ENCODE measurements around the gene PMPCB.

The PMPCB gene

GRCh38 chr7:103344453-103345149, 47.4 kb downstream of the PMPCB start, which contains the start of gene DNAJC2:
TSS of gene DNAJC2 (minus strand) at chr7:103344767. CDS start at chr7:103344622, 145 bp downstream.
- Histone ChIP-seq H3K9me3 (ENCODE audit: insufficient read depth, low read depth, low read length) (no peaks in the 10 kb centered on the region), H3K27me3 (ENCODE audit: insufficient read depth, low read length, poor library complexity, severe bottlenecking) (no peaks in the 10 kb centered on the region), H4K20me1 (ENCODE audit: insufficient read depth, low read length, poor library complexity, severe bottlenecking) (peaks cover 37% of the 10 kb centered on the region), H3K4me2 (ENCODE audit: low read depth, low read length, poor library complexity, severe bottlenecking) (peak within 1 kb of the TSS; percentile 90), H3K4me3 (ENCODE audit: low read length, poor library complexity, severe bottlenecking) (peak within 1 kb of the TSS; percentile 89), H3K4me1 (ENCODE audit: insufficient read depth, low read length, poor library complexity, severe bottlenecking) (peaks cover 46% of the 10 kb centered on the region), H3K9ac (ENCODE audit: low read depth, low read length, poor library complexity, severe bottlenecking) (peak within 1 kb of the TSS; percentile 86), H3K79me2 (ENCODE audit: insufficient read depth, low read length) (peaks cover 78% of the 10 kb centered on the region), H3F3A (ENCODE audit: low read depth) (no peaks in the 10 kb centered on the region), H2AFZ (ENCODE audit: low read length) (peak within 1 kb of the TSS; percentile 100), H3K9me2 (replicated peaks; ENCODE audit: low read depth, low read length) (no peaks in the 10 kb centered on the region), H3K36me3 (ENCODE audit: insufficient read depth, low read length) (peaks cover 5% of the 10 kb centered on the region; the same call in 1 of the 2 replicates)
- TF ChIP-seq EZH2phosphoT487 (IDR thresholded peaks at IDR 0.05; ENCODE audit: borderline replicate concordance) = no peak

DNA sequence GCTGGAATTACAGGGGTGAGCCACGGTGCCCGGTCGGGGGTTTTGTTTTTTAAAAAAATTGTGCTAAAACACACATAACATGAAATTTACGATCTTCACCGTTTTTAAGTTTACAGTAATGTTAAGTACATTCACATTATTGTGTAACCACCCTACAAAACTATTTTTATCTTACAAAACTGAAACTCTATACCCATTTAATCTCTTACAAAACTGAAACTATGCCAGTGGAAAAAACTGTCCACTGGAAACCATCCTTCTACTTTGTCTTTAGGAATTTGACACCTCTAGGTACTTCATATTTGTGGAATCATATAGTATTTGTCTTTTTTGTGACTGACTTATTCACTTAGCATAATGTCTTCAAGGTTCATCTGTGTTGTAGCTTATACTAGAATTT, 49.2 kb downstream of the PMPCB start:
- Histone ChIP-seq H3K27me3 (ENCODE audit: insufficient read depth, low read length, poor library complexity, severe bottlenecking) (no peaks in the 10 kb centered on the region), H3K36me3 (ENCODE audit: insufficient read depth, low read length) (no peaks in the 10 kb centered on the region), H3K9ac (ENCODE audit: low read depth, low read length, poor library complexity, severe bottlenecking) (no peak overlapping the region), H3K9me2 (replicated peaks; ENCODE audit: low read depth, low read length) (no peaks in the 10 kb centered on the region), H4K20me1 (ENCODE audit: insufficient read depth, low read length, poor library complexity, severe bottlenecking) (peaks cover 41% of the 10 kb centered on the region), H3F3A (ENCODE audit: low read depth) (no peaks in the 10 kb centered on the region), H3K79me2 (ENCODE audit: insufficient read depth, low read length) (peaks cover 79% of the 10 kb centered on the region), H2AFZ (ENCODE audit: low read length) (no peak overlapping the region), H3K4me1 (ENCODE audit: insufficient read depth, low read length, poor library complexity, severe bottlenecking) (peaks cover 49% of the 10 kb centered on the region), H3K9me3 (ENCODE audit: insufficient read depth, low read depth, low read length) (no peaks in the 10 kb centered on the region), H3K4me2 (ENCODE audit: low read depth, low read length, poor library complexity, severe bottlenecking) (peak overlapping the region; percentile 87), H3K4me3 (ENCODE audit: low read length, poor library complexity, severe bottlenecking) (peak overlapping the region; percentile 95)
- no peak for TF ChIP-seq EZH2phosphoT487 (IDR thresholded peaks at IDR 0.05; ENCODE audit: borderline replicate concordance)
- TF ChIP-seq, protein P1, sequence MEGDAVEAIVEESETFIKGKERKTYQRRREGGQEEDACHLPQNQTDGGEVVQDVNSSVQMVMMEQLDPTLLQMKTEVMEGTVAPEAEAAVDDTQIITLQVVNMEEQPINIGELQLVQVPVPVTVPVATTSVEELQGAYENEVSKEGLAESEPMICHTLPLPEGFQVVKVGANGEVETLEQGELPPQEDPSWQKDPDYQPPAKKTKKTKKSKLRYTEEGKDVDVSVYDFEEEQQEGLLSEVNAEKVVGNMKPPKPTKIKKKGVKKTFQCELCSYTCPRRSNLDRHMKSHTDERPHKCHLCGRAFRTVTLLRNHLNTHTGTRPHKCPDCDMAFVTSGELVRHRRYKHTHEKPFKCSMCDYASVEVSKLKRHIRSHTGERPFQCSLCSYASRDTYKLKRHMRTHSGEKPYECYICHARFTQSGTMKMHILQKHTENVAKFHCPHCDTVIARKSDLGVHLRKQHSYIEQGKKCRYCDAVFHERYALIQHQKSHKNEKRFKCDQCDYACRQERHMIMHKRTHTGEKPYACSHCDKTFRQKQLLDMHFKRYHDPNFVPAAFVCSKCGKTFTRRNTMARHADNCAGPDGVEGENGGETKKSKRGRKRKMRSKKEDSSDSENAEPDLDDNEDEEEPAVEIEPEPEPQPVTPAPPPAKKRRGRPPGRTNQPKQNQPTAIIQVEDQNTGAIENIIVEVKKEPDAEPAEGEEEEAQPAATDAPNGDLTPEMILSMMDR (conservative IDR thresholded peaks at IDR 0.05; ENCODE audit: low read length) = no peak

- Histone ChIP-seq H2AFZ (ENCODE audit: low read length) (peak within 1 kb of the TSS; percentile 95), H3K9me3 (ENCODE audit: insufficient read depth, low read depth, low read length) (no peaks in the 10 kb centered on the region), H3K9ac (ENCODE audit: low read depth, low read length, poor library complexity, severe bottlenecking) (peak within 1 kb of the TSS; percentile 85), H3K27me3 (ENCODE audit: insufficient read depth, low read length, poor library complexity, severe bottlenecking) (no peaks in the 10 kb centered on the region), H3K4me1 (ENCODE audit: insufficient read depth, low read length, poor library complexity, severe bottlenecking) (peaks cover 50% of the 10 kb centered on the region), H3K4me2 (ENCODE audit: low read depth, low read length, poor library complexity, severe bottlenecking) (peak within 1 kb of the TSS; percentile 87), H3K9me2 (replicated peaks; ENCODE audit: low read depth, low read length) (no peaks in the 10 kb centered on the region), H3F3A (ENCODE audit: low read depth) (no peaks in the 10 kb centered on the region), H3K36me3 (ENCODE audit: insufficient read depth, low read length) (peaks cover 2% of the 10 kb centered on the region; the same call in 1 of the 2 replicates), H3K4me3 (ENCODE audit: low read length, poor library complexity, severe bottlenecking) (peak within 1 kb of the TSS; percentile 95), H4K20me1 (ENCODE audit: insufficient read depth, low read length, poor library complexity, severe bottlenecking) (peaks cover 42% of the 10 kb centered on the region), H3K79me2 (ENCODE audit: insufficient read depth, low read length) (peaks cover 77% of the 10 kb centered on the region)
- TF ChIP-seq EZH2phosphoT487 (IDR thresholded peaks at IDR 0.05; ENCODE audit: borderline replicate concordance) = no peak
- TF ChIP-seq, protein P1 (conservative IDR thresholded peaks at IDR 0.05; ENCODE audit: low read length) = no peak
These were observed 50.5 kb downstream of the PMPCB start, which contains the start of gene PSMC2 for GRCh38 chr7:103347507-103348267. TSS of gene PSMC2 (plus strand) at chr7:103347643. CDS start at chr7:103347712, 69 bp downstream.
